Measurements from ENCODE around the gene GRIA4.

Gene GRIA4

GRCh38 chr11:105609832-105610781, at the start of gene GRIA4:
Gene GRIA4, plus strand, starts transcription at chr11:105610073. Its CDS starts 925 bp downstream, at chr11:105610998.
- no peak for TF ChIP-seq POLR2A (IDR thresholded peaks at IDR 0.05; ENCODE audit: low read depth, low read length)
- no peak for DNase-seq (ENCODE audit: insufficient read length, low spot score)

GRCh38 chr11:105573091-105573490, 36.8 kb upstream of the GRIA4 start:
- TF ChIP-seq POLR2A (IDR thresholded peaks at IDR 0.05; ENCODE audit: low read depth, low read length), result no peak
- no peak for DNase-seq (ENCODE audit: insufficient read length, low spot score)
- FAIRE-seq, result no peak

More at GRCh38 chr11:105609832-105610781, at the start of gene GRIA4:
- no peak for FAIRE-seq

GRCh38 chr11:105574974-105575373, 34.9 kb upstream of the GRIA4 start:
- FAIRE-seq (no peak), DNase-seq (ENCODE audit: insufficient read length, low spot score) (no peak)
- no peak for TF ChIP-seq POLR2A (IDR thresholded peaks at IDR 0.05; ENCODE audit: low read depth, low read length)

- no peak for FAIRE-seq
- DNase-seq (ENCODE audit: insufficient read length, low spot score), result no peak
- TF ChIP-seq POLR2A (IDR thresholded peaks at IDR 0.05; ENCODE audit: low read depth, low read length), result no peak
Observed at GRCh38 chr11:105577641-105578040, 32.2 kb upstream of the GRIA4 start.

- FAIRE-seq, result no peak
- TF ChIP-seq POLR2A (IDR thresholded peaks at IDR 0.05; ENCODE audit: low read depth, low read length), result no peak
- no peak for DNase-seq (ENCODE audit: insufficient read length, low spot score)
Observed at GRCh38 chr11:105579111-105579510, 30.8 kb upstream of the GRIA4 start.

- no peak for DNase-seq (ENCODE audit: insufficient read length, low spot score)
- TF ChIP-seq POLR2A (IDR thresholded peaks at IDR 0.05; ENCODE audit: low read depth, low read length), result no peak
- no peak for FAIRE-seq
Observed at GRCh38 chr11:105582497-105582896, 27.4 kb upstream of the GRIA4 start.

GRCh38 chr11:105588001-105588400, 21.9 kb upstream of the GRIA4 start:
- TF ChIP-seq POLR2A (IDR thresholded peaks at IDR 0.05; ENCODE audit: low read depth, low read length), result no peak
- no peak for DNase-seq (ENCODE audit: insufficient read length, low spot score)
- no peak for FAIRE-seq

GRCh38 chr11:105589346-105589745, 20.5 kb upstream of the GRIA4 start:
- DNase-seq (ENCODE audit: insufficient read length, low spot score) (no peak), FAIRE-seq (no peak)
- TF ChIP-seq POLR2A (IDR thresholded peaks at IDR 0.05; ENCODE audit: low read depth, low read length), result no peak

- TF ChIP-seq POLR2A (IDR thresholded peaks at IDR 0.05; ENCODE audit: low read depth, low read length), result no peak
- no peak for FAIRE-seq
- no peak for DNase-seq (ENCODE audit: insufficient read length, low spot score)
Observed at GRCh38 chr11:105592035-105592434, 17.8 kb upstream of the GRIA4 start.

GRCh38 chr11:105598371-105598770, 11.5 kb upstream of the GRIA4 start:
- FAIRE-seq, result no peak
- no peak for TF ChIP-seq POLR2A (IDR thresholded peaks at IDR 0.05; ENCODE audit: low read depth, low read length)
- DNase-seq (ENCODE audit: insufficient read length, low spot score), result no peak

- no peak for TF ChIP-seq POLR2A (IDR thresholded peaks at IDR 0.05; ENCODE audit: low read depth, low read length)
- FAIRE-seq (no peak), DNase-seq (ENCODE audit: insufficient read length, low spot score) (no peak)
Observed at GRCh38 chr11:105603156-105603555, 6.7 kb upstream of the GRIA4 start.

GRCh38 chr11:105609341-105609781, 512 bp upstream of the GRIA4 start:
- FAIRE-seq, result no peak
- TF ChIP-seq POLR2A (IDR thresholded peaks at IDR 0.05; ENCODE audit: low read depth, low read length), result no peak
- DNase-seq (ENCODE audit: insufficient read length, low spot score), result no peak

GRCh38 chr11:105610871-105611571, 1.1 kb downstream of the GRIA4 start:
- TF ChIP-seq POLR2A (IDR thresholded peaks at IDR 0.05; ENCODE audit: low read depth, low read length), result no peak
- DNase-seq (ENCODE audit: insufficient read length, low spot score) (no peak), FAIRE-seq (no peak)
